Heart left ventricle (tissue), 16 donors: ENCODE data around the gene KIAA0753. TPM values are rescaled to one million over a fixed set of nuclear protein-coding genes. Genes with fewer than 3 reads are reported as not detected.

ENCODE experiments used
- ATAC-seq, 4 donors: fragments of 200-7000 bp; cut with Tn5 transposase; one replicate each; pipeline ENCODE4 v1.9.1; 2020 to 2022; ENCODE audit warnings: moderate library complexity in 4 of 4, mild to moderate bottlenecking in 3 of 4, moderate number of reproducible peaks in 1 of 4
- DNase-seq, 5 donors: peaks; one replicate each; pipeline ENCODE4 v3.0.0-alpha.2; 2020
- H3K27ac ChIP-seq, 12 donors: fragments of 200-600 bp; sonication (generic) in 4 of 12; one replicate each; pipeline versions ENCODE4 v1.5.0 to v1.8.0; 2016 to 2022; ENCODE audit warnings: mild to moderate bottlenecking in 2 of 12
- H3K27me3 ChIP-seq, 9 donors: fragments of 200-600 bp; sonication (generic) in 2 of 9; one replicate each; pipeline versions ENCODE4 v1.5.1 to v1.8.0; 2016 to 2022; ENCODE audit warnings: mild to moderate bottlenecking in 3 of 9
- H3K36me3 ChIP-seq, 9 donors: fragments of 200-600 bp; sonication (generic) in 2 of 9; one replicate each; pipeline versions ENCODE4 v1.5.0 to v1.8.0; 2018 to 2022; ENCODE audit warnings: mild to moderate bottlenecking in 2 of 9
- H3K4me1 ChIP-seq, 12 donors: fragments of 200-600 bp; sonication (generic) in 4 of 12; one replicate each; pipeline versions ENCODE4 v1.5.0 to v1.8.0; 2016 to 2022; ENCODE audit warnings: mild to moderate bottlenecking in 3 of 12
- H3K4me3 ChIP-seq, 12 donors: fragments of 200-600 bp; sonication (generic) in 4 of 12; one replicate each; pipeline versions ENCODE4 v1.5.0 to v1.8.0; 2017 to 2022; ENCODE audit warnings: mild to moderate bottlenecking in 9 of 12, moderate library complexity in 4 of 12
- H3K9me3 ChIP-seq, 12 donors: fragments of 200-600 bp; sonication (generic) in 4 of 12; one replicate each; pipeline versions ENCODE4 v1.5.0 to v1.8.0; 2016 to 2022; ENCODE audit warnings: mild to moderate bottlenecking in 1 of 12
- POLR2A ChIP-seq, 2 donors: fragments of 450-650 bp; IDR thresholded peaks; one replicate each; pipeline ENCODE4 v1.6.1; 2017; ENCODE audit warnings: antibody characterized with exemption in 2 of 2, mild to moderate bottlenecking in 2 of 2, moderate library complexity in 2 of 2
- WGBS, 4 donors: extraction: QIAGEN DNeasy Blood & Tissue Kit in 2 of 4; methylation state at CpG; one replicate each; pipeline versions ENCODE4 v1.1.5 to v1.1.7; 2013 to 2018; 5-methylcytosine and 5-hydroxymethylcytosine counted together
- intact Hi-C, 10 donors: fragments of 100-400 bp; cut with DNase I; formaldehyde crosslinking; loops; one replicate each; pipeline versions ENCODE4 v1.11.1 to v1.14.2; 2022
- polyA plus RNA-seq, 2 donors: library from polyadenylated mRNA; stranded (reverse); fragments of 200-250 nt; gene quantifications; one replicate each; pipeline ENCODE4 v1.2.3, GENCODE V29; 2013
- total RNA-seq, 9 donors: library from RNA; depleted of rRNA in 2 of 9; stranded (reverse); fragments of >200 nt in 2 of 9; fragmentation: NEBNext Ultra II Directional in 3 of 9; extraction: Animal tissue kit (Norgen Biotek cat#: 25700) in 3 of 9; gene quantifications; one replicate each; pipeline versions ENCODE4 v1.1.0 to v1.2.4, GENCODE V29; 2016 to 2023
- TF ChIP-seq, protein P1 (sequence below), 12 donors: fragments of 200-600 bp; sonication (generic) in 4 of 12; IDR thresholded peaks; one replicate each; pipeline versions ENCODE4 v1.5.0 to v1.8.0; 2018 to 2022; ENCODE audit warnings: antibody characterized with exemption in 12 of 12, mild to moderate bottlenecking in 5 of 12
- donor health status: ischemic (EF 13 %, LVEDD 7.1; RV severe dilation, severe dysfunction).
- donor health status: healthy with polysubstance abuse.
- donor health status: DM: no; HTN: yes; CAD: no.
- donor health status: DM: no; HTN: no; CAD: no.
- donor health status: ischemic (EF 25% LVEDD 6.9; RV normal size, moderate dysfunction).
- donor health status: ischemic (EF 25% LVEDD 5.7; RV mildly dilated, moderate dysfunction).
- donor health status: healthy.
- donor health status: DM: yes; HTN: yes; CAD: no.
- donor health status: ischemic (EF 35%, LVEDD 5.7; RV mildly dilated, moderate dysfunction).
- donor health status: nonischemic (EF 11% LVEDD 7.7; RV severe dilation, severe dysfunction).
- donor health status: DM: yes; HTN: yes; CAD: no.
- donor health status: PGD.
- donor health status: ischemic (EF 29% LVEDD 5.4; RV normal size, mild dysfunction).
- donor health status: nonischemic (EF 23%, LVEDD 6.1; RV moderate dilation, normal function).

Gene KIAA0753
- total and polyA plus RNA-seq, 11 donors = 2.7 to 10.2 (median 5.0) TPM

DNA sequence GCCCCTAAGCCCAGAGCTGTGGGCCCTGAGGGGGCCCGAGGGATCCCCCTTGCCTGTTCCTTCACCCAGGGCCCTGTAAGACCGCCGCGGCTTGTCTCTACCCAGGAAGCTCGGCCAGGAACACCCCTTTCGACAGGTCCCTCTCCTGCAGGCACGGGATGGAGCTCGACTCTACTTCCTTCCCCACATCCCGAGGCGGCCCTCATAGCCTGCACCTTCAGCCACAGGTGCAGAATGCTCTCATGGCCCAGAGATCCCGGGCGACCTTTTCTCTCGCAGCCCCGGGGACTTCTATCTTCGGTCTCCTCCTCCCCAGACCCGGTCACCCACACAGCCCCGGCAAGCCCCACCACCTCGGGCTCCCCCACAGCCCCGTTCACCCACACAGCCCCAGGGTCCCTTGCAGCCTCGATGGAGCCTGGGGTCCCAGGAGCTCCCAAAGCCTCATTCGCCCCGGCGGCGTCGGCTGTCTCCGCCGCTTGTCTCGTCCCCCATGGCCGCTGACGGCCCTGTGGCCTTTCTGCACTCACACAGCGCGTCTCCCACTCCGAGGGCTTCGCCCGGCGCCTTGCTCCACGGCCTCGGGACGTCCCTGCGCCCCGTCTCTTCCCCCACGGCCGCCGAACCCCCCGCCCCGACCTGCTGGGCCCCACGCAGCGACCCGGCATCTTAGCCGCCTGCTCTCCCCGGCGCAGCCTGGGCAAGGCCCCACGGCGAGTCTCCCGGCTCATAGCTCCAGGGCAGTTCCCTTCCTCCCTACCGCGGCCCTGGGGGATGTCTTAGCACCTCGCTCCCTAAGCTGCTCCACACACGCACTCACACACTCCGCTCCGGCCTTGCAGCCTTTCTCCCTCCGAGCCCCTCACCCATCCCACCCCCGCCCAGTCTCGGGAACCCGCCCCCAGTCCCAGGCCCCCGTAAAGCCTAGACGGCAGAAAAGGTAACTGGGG, 650 bp downstream of the KIAA0753 start:
- no peak for TF ChIP-seq POLR2A (IDR thresholded peaks at IDR 0.05)
- TF ChIP-seq, protein P1, sequence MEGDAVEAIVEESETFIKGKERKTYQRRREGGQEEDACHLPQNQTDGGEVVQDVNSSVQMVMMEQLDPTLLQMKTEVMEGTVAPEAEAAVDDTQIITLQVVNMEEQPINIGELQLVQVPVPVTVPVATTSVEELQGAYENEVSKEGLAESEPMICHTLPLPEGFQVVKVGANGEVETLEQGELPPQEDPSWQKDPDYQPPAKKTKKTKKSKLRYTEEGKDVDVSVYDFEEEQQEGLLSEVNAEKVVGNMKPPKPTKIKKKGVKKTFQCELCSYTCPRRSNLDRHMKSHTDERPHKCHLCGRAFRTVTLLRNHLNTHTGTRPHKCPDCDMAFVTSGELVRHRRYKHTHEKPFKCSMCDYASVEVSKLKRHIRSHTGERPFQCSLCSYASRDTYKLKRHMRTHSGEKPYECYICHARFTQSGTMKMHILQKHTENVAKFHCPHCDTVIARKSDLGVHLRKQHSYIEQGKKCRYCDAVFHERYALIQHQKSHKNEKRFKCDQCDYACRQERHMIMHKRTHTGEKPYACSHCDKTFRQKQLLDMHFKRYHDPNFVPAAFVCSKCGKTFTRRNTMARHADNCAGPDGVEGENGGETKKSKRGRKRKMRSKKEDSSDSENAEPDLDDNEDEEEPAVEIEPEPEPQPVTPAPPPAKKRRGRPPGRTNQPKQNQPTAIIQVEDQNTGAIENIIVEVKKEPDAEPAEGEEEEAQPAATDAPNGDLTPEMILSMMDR (IDR thresholded peaks at IDR 0.05) = no peak

DNA sequence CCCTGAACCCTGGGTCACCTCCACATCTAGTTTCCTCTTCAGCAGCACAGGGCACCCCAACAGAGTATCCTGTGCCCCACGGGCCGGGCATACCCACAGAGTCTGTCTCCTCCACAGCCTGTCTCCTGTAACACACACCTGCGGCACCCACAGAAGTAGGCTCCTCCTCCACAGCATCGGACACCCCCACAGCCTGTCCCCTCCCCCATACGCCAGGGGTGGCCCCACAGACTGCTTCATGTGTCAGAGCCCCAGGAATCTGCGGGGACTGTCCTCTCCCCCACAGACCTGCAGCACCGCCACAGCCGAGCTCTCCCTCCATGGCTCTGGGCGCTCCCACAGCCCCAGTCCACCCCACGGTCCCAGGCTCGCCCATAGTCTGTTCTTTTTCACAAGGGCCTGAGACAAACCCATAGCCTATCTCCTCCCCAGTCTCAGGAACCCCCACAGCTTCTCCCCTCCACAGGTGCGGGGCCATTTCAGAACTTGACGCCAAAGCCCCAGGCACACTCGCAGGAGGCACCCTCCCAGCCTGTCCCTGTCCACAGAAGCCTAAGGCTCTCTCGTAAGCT, 1.4 kb downstream of the KIAA0753 start:
- DNase-seq (no peak), ATAC-seq (no peak)
- peaks cover 0 to 30% (median 22%) of the 10 kb centered on the region in 9 donors for H3K36me3 ChIP-seq
- peaks cover 0 to 37% (median 24%) of the 10 kb centered on the region in 12 donors for H3K4me1 ChIP-seq
- intact Hi-C loops = no loop called here
- no peaks in the 10 kb centered on the region for H3K9me3 ChIP-seq
- H3K27me3 ChIP-seq = no peaks in the 10 kb centered on the region
- peak overlapping the region; percentile 55 to 98 (median 82) for H3K4me3 ChIP-seq
- peak overlapping the region in 1 of 12 donors; percentile 86 for H3K27ac ChIP-seq
- no peak for TF ChIP-seq POLR2A (IDR thresholded peaks at IDR 0.05)
- TF ChIP-seq, protein P1 (IDR thresholded peaks at IDR 0.05) = no peak
- WGBS, 4 donors = 56 to 60% (median 57%) methylated on average over 14 to 15 of the region's 15 CpGs

More for the DNA sequence above, 650 bp downstream of the KIAA0753 start:
- Histone ChIP-seq H3K4me1 (peaks cover 0 to 37% (median 24%) of the 10 kb centered on the region in 12 donors), H3K4me3 (peak overlapping the region; percentile 55 to 98 (median 82)), H3K9me3 (no peaks in the 10 kb centered on the region), H3K36me3 (peaks cover 0 to 30% (median 23%) of the 10 kb centered on the region in 9 donors), H3K27ac (peak overlapping the region; percentile 73 to 96 (median 86)), H3K27me3 (no peaks in the 10 kb centered on the region)
- intact Hi-C loops = no loop called here
- peak in 3 of 4 donors; percentile 27 to 55 (median 37) for ATAC-seq
- DNase-seq = peak in 4 of 5 donors; percentile 41 to 73 (median 44)
- 1% methylated on average over 30 to 67 of the region's 67 CpGs for WGBS, 4 donors

DNA sequence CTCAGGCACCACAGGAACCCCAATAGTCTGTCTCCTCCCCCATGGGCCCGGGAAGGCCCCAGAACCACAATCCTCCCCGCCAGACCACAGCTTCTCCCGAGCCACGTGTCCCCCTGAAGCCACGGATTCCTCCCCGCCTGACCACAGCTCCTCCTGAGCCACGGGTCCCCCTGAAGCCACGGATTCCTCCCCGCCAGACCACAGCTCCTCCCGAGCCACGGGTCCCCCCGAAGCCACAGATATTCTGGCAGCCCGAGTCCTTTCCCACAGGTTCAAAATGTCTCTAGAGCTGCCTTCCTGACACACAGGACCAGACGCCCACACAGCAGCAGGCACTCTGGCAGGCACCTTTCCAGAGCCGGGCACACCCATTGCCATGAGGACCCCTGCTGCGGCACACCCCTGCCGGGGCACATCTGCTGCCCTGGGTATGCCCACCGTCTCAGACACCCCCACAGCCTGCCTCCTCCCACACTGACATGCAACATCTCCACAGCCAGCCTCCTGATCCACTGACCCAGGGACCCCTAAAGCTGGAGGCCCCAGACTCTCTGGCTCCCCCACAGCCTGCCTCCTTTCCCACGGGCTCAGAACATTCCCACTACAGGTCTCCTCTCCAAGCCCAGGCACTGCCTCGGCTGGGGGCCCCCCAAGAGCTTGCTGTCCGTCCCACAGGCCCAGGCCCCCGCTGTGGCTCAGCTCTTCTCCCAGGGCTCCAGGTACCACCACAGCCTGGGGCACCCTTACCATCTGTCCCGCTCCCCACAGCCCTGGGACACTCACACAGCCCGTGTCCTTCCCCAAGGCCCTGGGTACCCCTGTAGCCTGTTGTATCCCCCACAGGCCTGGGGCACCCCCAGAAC, 2.2 kb downstream of the KIAA0753 start:
- TF ChIP-seq POLR2A (IDR thresholded peaks at IDR 0.05) = no peak
- TF ChIP-seq, protein P1 (IDR thresholded peaks at IDR 0.05) = no peak
- ATAC-seq = no peak
- Histone ChIP-seq H3K9me3 (no peaks in the 10 kb centered on the region), H3K27ac (no peak overlapping the region), H3K36me3 (peaks cover 0 to 30% (median 22%) of the 10 kb centered on the region in 9 donors), H3K4me3 (peak overlapping the region in 1 of 12 donors; percentile 96), H3K27me3 (no peaks in the 10 kb centered on the region), H3K4me1 (peaks cover 0 to 32% (median 24%) of the 10 kb centered on the region in 12 donors)
- no peak for DNase-seq
- intact Hi-C loops = no loop called here
- 81 to 94% (median 85%) methylated on average over 24 of the region's 24 CpGs for WGBS, 4 donors
